ENCODE results near the gene RNF5.
"Not testable (repeated sequence)": the region's sequence is repeated elsewhere in the genome, so short reads cannot be mapped to it uniquely, and the experiment has no call there.

RNF5 gene

GRCh38 chr6:32176476-32177182 lies 1.6 kb upstream of the RNF5 start:
- DNase-seq: no peak

DNA sequence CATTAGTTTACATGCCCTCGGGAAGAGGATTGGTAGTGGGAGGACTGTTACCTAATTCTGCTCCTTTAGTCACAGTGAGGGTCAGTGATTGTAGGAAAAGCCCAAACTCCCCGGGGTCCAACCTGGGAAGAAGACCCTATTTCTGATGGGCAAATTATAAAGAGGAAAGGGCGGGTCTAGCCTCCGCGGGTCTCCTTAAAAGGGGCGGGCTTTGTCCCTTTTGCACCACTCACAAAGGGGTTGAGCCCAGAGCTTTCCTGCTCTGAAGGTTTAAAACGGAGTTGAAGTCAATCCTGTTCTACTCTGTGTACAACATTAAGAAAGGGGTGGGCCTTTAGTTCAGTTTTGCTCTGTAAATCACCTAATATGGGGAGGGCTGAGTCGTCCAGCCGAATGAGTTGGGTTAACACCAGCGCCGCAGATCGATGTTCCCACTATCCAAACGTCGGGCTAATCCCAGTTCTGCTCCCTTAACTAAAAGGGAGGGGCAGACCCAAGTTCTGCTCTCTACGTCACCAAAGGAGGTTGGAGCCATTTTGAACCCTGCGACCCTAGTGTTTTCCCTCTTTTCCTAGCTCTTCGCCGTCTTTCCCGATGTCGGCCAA lies 920 bp upstream of the RNF5 start:
- DNase-seq: no peak

GRCh38 chr6:32178547-32179440 lies 589 bp downstream of the RNF5 start:
- DNase-seq: no peak

DNA sequence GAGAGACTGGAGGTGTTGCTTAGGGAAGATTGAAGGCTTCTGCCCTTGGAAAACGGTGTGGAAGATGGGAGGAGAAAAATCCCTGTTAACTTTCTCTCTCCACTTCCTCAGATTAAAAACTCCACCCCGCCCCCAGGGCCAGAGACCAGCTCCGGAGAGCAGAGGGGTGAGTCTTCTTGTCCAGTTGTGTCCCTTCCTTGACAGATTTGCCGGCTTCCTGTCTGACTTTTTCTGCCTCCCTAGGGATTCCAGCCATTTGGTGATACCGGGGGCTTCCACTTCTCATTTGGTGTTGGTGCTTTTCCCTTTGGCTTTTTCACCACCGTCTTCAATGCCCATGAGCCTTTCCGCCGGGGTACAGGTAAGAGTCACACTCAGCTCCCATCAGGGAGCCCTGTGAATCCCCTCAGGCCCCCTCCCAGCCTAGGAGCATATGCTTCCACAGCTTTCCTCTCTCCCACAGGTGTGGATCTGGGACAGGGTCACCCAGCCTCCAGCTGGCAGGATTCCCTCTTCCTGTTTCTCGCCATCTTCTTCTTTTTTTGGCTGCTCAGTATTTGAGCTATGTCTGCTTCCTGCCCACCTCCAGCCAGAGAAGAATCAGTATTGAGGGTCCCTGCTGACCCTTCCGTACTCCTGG lies 1.7 kb downstream of the RNF5 start:
- DNase-seq: no peak

GRCh38 chr6:32181148-32181702 lies 3.0 kb downstream of the RNF5 start:
- no peak for DNase-seq

DNA sequence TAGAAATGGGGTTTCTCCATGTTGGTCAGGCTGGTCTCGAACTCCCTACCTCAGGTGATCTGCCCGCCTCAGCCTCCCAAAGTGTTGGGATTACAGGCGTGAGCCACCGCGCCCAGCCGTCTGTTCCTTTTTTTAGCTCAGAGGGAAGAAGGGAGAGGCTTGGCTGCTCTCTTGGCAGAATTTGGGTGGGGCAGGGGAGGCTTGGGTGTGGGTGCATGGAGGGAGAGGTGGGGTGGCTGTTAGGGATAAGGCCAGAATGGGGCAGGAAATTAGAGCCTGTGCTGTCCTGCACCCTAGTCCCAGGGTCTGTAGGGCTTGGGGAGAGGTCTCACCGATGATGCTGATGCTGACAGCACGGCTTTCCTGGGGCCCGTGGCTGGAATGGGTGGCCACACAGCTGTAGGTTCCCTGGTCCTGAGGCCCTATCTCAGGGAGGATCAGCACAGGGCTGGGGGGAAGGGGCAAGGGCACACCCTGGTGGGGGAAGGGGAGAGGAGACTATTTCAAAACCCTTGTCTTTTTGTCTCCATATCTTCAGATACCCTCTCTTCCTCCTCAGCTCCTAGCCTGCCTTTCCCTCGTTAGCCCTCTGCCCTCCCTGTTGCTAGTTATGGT lies 3.8 kb downstream of the RNF5 start:
- DNase-seq: no peak

- no peak for DNase-seq
These were observed 4.4 kb downstream of the RNF5 start for GRCh38 chr6:32182555-32182981.

- no peak for DNase-seq
These were observed 4.8 kb downstream of the RNF5 start for GRCh38 chr6:32183030-32183429.

GRCh38 chr6:32183483-32184083 lies 5.4 kb downstream of the RNF5 start:
- no peak for DNase-seq

DNA sequence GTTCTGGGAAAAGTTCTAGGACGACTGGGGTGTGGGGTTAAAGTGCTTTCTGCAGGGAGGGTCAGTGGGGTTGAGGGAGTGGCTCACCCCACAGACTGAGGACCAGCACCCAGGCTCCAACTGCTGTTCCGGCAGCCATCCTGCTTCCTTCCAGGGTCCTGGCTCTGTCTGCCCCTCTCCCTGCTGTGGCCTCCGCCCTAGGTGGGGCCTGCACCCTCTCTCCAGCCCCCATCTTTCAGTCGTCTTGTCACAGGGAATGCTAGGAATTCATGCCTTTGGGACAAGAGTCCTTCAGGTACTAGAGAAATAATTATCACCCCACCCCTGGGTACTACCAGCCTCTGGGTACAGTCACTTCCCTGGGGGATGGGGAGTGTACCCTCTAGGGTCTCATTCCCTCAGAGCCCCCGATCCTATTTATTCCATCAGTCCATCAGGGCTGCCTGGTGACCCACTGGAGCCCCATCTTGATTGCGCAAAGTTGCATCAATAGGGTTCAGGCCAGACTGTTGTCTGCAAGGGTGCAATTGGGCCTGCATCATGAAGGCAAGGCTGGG lies 6.0 kb downstream of the RNF5 start, which contains the start of gene AGER:
Gene AGER (minus strand): TSS at position 170 of the 557 bp plus-strand sequence. CDS start 31 bp downstream, at position 139.
- no peak for DNase-seq

- peak; percentile 44 for DNase-seq
These were observed 7.5 kb downstream of the RNF5 start for GRCh38 chr6:32185681-32186131.

DNA sequence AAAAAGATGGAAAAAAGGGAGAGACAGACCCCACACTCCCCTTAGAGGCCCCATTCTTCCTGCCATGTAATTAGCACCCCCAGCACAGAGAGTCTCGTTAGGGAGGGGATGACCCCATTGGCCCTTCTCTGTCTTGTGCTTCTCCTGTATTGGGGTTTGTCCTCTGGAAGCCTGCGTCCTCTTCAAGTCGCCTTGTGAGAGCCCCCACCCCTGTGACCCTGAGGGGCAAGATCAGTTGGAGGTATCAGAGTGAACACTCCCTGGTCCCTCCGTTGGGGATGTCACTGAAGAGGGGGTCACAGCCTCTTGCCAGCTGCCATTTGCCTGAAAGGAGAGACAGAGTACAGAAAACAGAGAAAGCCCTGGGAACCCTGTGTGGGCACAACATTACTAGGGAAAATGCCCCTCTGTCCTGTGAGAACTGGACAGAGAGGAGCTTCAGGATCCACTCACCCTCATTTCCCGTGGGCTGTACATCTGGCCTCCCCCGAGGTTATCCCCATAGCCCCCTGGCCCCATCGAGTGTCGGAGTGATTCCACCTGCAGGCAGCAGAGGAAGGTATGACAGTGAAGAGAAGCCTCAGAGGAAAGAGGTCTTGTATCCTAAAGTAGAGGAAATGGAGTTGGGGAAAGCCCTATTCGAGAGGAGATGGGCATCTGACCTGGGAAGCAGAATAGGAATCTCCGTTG lies 8.1 kb downstream of the RNF5 start:
- not testable (repeated sequence) for DNase-seq

GRCh38 chr6:32187009-32187709 lies 9.0 kb downstream of the RNF5 start:
- DNase-seq: no peak

DNA sequence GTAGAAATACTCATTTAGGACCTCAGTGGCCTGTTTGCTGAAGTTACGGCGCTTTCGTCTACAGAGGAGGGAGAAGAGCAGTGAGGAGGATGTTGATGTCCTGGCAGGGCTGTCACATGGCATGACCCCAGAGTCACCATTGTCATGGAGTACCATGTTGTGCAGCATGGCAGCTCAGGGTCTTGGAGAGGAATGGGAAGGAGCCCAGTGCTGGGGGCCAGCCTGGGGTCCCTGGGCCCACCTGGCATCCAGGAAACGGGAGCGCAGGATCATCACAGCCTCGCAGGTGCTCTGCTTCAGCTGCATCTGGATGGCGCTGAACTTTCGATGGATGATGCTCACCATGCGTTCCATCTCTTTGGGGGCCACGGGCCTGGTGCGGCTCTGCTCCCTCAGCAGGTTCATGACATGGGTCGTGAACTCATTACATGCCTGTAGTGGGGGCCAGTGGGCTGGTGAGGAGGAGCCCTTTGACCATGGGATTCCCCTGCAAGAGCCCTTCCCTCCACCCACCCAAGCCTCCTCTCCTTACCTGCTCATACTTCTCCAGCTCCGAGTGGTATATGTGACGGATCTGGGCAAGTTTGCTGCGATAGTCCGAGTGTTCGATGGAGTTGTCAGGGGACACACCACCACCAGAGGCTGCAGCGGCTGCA lies 9.6 kb downstream of the RNF5 start:
- not testable (repeated sequence) for DNase-seq

DNA sequence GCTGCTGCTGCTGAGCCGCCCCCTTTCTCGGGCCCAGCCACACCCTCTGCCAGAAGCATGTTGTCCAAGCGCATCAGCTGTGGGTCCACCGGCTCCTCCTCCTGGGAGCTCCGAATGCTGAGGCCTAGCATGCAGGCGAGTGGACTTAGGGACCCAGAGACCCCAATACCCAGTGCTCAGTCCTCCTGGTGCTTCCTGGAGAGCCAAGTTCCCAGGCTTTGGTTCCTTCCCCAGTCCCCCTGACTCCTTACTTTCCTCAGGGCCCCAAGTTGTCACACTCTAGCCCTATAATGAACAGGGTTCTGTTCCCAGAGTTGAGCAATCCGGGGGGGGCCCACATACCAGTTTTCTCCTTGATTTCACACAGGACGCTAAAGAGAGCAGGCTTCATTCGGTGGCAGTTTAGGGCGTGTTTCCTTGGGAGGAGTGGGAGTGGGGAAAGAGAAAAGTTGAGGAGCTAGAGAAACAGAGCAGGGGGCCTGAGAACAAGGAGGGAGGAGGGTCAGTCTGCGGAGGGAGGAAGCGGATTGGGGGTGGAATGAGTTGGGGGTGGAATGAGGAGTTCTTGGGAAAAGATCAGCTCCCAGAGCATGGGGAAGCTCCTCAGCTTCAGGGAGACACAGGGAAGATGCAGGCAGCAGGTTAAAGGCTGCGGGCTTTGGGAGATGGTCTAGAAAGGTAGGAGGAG lies 10.3 kb downstream of the RNF5 start:
- no peak for DNase-seq

- DNase-seq: no peak
These were observed 11.0 kb downstream of the RNF5 start for GRCh38 chr6:32189069-32189741.

GRCh38 chr6:32189742-32190053 lies 11.5 kb downstream of the RNF5 start:
- no peak for DNase-seq

All from T-helper 9 cell (primary cell).